NCI-H82 treated with DMSO at 0.1 percent for 48 hours (cell line): ENCODE measurements around the gene TMEM242.
"Not testable (repeated sequence)": the region's sequence is repeated elsewhere in the genome, so short reads cannot be mapped to it uniquely, and the experiment has no call there.

Experiments
- DNase-seq: peaks from one replicate; lab custom pipeline; 2025; ENCODE audit not compliant: unreplicated experiment; lab: John Stamatoyannopoulos, UW

The TMEM242 gene

GRCh38 chr6:157325069-157325805 lies 1.9 kb upstream of the TMEM242 start:
- DNase-seq = no peak

GRCh38 chr6:157323966-157324300 lies 614 bp upstream of the TMEM242 start:
- no peak for DNase-seq

GRCh38 chr6:157322792-157323254 lies 496 bp downstream of the TMEM242 start:
- DNase-seq = no peak

- DNase-seq = no peak
These were observed 6.2 kb downstream of the TMEM242 start for GRCh38 chr6:157316871-157317814.

- DNase-seq = no peak
These were observed 8.5 kb downstream of the TMEM242 start for GRCh38 chr6:157314705-157315321.

GRCh38 chr6:157313531-157314467 lies 9.5 kb downstream of the TMEM242 start:
- DNase-seq = no peak

- no peak for DNase-seq
These were observed 10.6 kb downstream of the TMEM242 start for GRCh38 chr6:157312757-157313156.

- not testable (repeated sequence) for DNase-seq
These were observed 12.6 kb downstream of the TMEM242 start for GRCh38 chr6:157310693-157311092.

- DNase-seq = no peak
These were observed 15.7 kb downstream of the TMEM242 start for GRCh38 chr6:157307661-157308060.

- DNase-seq = no peak
These were observed 17.4 kb downstream of the TMEM242 start for GRCh38 chr6:157305670-157306653.

- no peak for DNase-seq
These were observed 18.2 kb downstream of the TMEM242 start for GRCh38 chr6:157304899-157305663.

- no peak for DNase-seq
These were observed 20.6 kb downstream of the TMEM242 start for GRCh38 chr6:157302736-157303135.

GRCh38 chr6:157300436-157300835 lies 22.9 kb downstream of the TMEM242 start:
- DNase-seq = no peak

GRCh38 chr6:157300006-157300405 lies 23.3 kb downstream of the TMEM242 start:
- DNase-seq = no peak

- DNase-seq = no peak
These were observed 25.0 kb downstream of the TMEM242 start for GRCh38 chr6:157298216-157298724.

GRCh38 chr6:157294654-157295053 lies 28.7 kb downstream of the TMEM242 start:
- DNase-seq = peak; percentile 47

GRCh38 chr6:157293780-157294179 lies 29.5 kb downstream of the TMEM242 start:
- DNase-seq = no peak

- DNase-seq = no peak
These were observed 31.1 kb downstream of the TMEM242 start for GRCh38 chr6:157292202-157292601.
